GM12878 (cell line): Measurements from ENCODE around the gene MYLK3. TPM values are rescaled to one million over a fixed set of nuclear protein-coding genes. Genes with fewer than 3 reads are reported as not detected.

Experiments used
- ATF2 ChIP-seq: IDR thresholded peaks from 2 replicates; pipeline ENCODE4 v1.6.1; 2012; ENCODE audit warnings: low read length, inconsistent platforms
- BCL3 ChIP-seq: IDR thresholded peaks from 2 replicates; pipeline ENCODE4 v1.6.1; 2011; ENCODE audit warnings: borderline replicate concordance, low read depth, mild to moderate bottlenecking, moderate library complexity, low read length; ENCODE audit not compliant: insufficient read depth, poor library complexity, severe bottlenecking
- BMI1 ChIP-seq: fragments of 450-650 bp; IDR thresholded peaks from 2 replicates; pipeline ENCODE4 v1.6.1; 2016; ENCODE audit warnings: mild to moderate bottlenecking, moderate library complexity, borderline replicate concordance
- CEBPZ ChIP-seq: fragments of 150-350 bp; IDR thresholded peaks from 2 replicates; pipeline ENCODE4 v1.6.1; 2016; ENCODE audit warnings: low read depth, low read length
- CHD2 ChIP-seq: IDR thresholded peaks from 2 replicates; pipeline ENCODE4 v1.6.1; 2011; ENCODE audit warnings: low read depth, low read length, improper control_type of control experiment, borderline replicate concordance
- CREM ChIP-seq: IDR thresholded peaks from 2 replicates; pipeline ENCODE4 v1.6.1; 2014; ENCODE audit warnings: antibody characterized with exemption, low read depth
- EP300 ChIP-seq, 2 experiments: fragments of 150-350 bp in 1 of 2; IDR thresholded peaks; 2 replicates each; pipeline ENCODE4 v1.6.1; 2011 to 2012; ENCODE audit warnings: low read depth in 2 of 2, low read length in 2 of 2, borderline replicate concordance in 1 of 2, improper control_type of control experiment in 1 of 2, inconsistent platforms in 1 of 2; ENCODE audit not compliant: control insufficient read depth in 1 of 2
- ETV6 ChIP-seq, 2 experiments: fragments of 450-650 bp in 1 of 2; IDR thresholded peaks in 1 of 2; conservative IDR thresholded peaks in 1 of 2; 2 replicates each; pipeline ENCODE4 v1.6.1; 2014; ENCODE audit warnings: antibody characterized with exemption in 1 of 2, borderline replicate concordance in 1 of 2, low read depth in 1 of 2, mild to moderate bottlenecking in 1 of 2, moderate library complexity in 1 of 2
- HDGF ChIP-seq: fragments of 450-650 bp; IDR thresholded peaks from 2 replicates; pipeline ENCODE4 v1.6.1; 2016; ENCODE audit warnings: antibody characterized with exemption
- IKZF2 ChIP-seq, 2 experiments: fragments of 450-650 bp; IDR thresholded peaks; 2 replicates each; pipeline ENCODE4 v1.6.1; 2017; ENCODE audit warnings: mild to moderate bottlenecking in 2 of 2, moderate library complexity in 2 of 2
- LARP7 ChIP-seq: fragments of 450-650 bp; IDR thresholded peaks from 2 replicates; pipeline ENCODE4 v1.6.1; 2017; ENCODE audit warnings: mild to moderate bottlenecking
- NBN ChIP-seq: fragments of 450-650 bp; IDR thresholded peaks from 2 replicates; pipeline ENCODE4 v1.6.1; 2016
- NFIC ChIP-seq: IDR thresholded peaks from 2 replicates; pipeline ENCODE4 v1.6.1; 2012; ENCODE audit warnings: low read depth, mild to moderate bottlenecking, inconsistent platforms, low read length, moderate library complexity
- PAX5 ChIP-seq: IDR thresholded peaks from 2 replicates; pipeline ENCODE4 v1.6.1; 2011; ENCODE audit warnings: low read depth, low read length, borderline replicate concordance
- RCOR1 ChIP-seq: conservative IDR thresholded peaks from 2 replicates; pipeline ENCODE4 v1.6.1; 2012; ENCODE audit warnings: low read depth, low read length, improper control_type of control experiment
- RELA ChIP-seq: fragments of 450-650 bp; IDR thresholded peaks from 2 replicates; pipeline ENCODE4 v1.8.0; 2014; ENCODE audit warnings: borderline replicate concordance; ENCODE audit not compliant: partially characterized antibody
- RELB ChIP-seq: fragments of 450-650 bp; IDR thresholded peaks from 2 replicates; pipeline ENCODE4 v1.6.1; 2017; ENCODE audit warnings: low read depth, mild to moderate bottlenecking, moderate library complexity
- USF1 ChIP-seq: IDR thresholded peaks from 2 replicates; pipeline ENCODE4 v1.6.1; 2011; ENCODE audit warnings: borderline replicate concordance, low read depth, mild to moderate bottlenecking, moderate library complexity, mixed read lengths, low read length; ENCODE audit not compliant: insufficient read depth; ENCODE audit errors: extremely low read length
- ZBED1 ChIP-seq: IDR thresholded peaks from 2 replicates; pipeline ENCODE4 v1.6.1; 2016; ENCODE audit warnings: borderline replicate concordance
- ZNF207 ChIP-seq: fragments of 450-650 bp; IDR thresholded peaks from 2 replicates; pipeline ENCODE4 v1.6.1; 2014; ENCODE audit warnings: antibody characterized with exemption, mild to moderate bottlenecking, borderline replicate concordance
- ZNF217 ChIP-seq: fragments of 450-650 bp; IDR thresholded peaks from 2 replicates; pipeline ENCODE4 v1.6.1; 2017; ENCODE audit warnings: antibody characterized with exemption, mild to moderate bottlenecking
- ZNF274 ChIP-seq: IDR thresholded peaks from one replicate; pipeline ENCODE4 v1.8.0; 2011; ENCODE audit not compliant: insufficient read length, insufficient read depth
- polyA plus RNA-seq, 11 experiments: library from polyadenylated mRNA; depleted of rRNA in 4 of 11; unstranded in 6 of 11; stranded (reverse) in 5 of 11; fragments of >200 nt; fragmentation: Nextera tagmentation in 4 of 11; fragmentation: Illumina TruSeq in 1 of 11; extraction: Ambion mirVana in 4 of 11; extraction: Trizol in 1 of 11; gene quantifications; 1 replicate in 1 of 11; 2 replicates in 10 of 11; pipeline versions ENCODE4 v1.2.1 to v1.2.3, GENCODE V29; 2011 to 2016; ENCODE audit warnings: inconsistent platforms in 2 of 11, missing spikeins in 2 of 11, low read depth in 1 of 11
- total RNA-seq, 4 experiments: library from RNA; depleted of rRNA in 3 of 4; stranded (reverse); fragments of >200 nt in 3 of 4; fragmentation: Illumina TruSeq in 1 of 4; extraction: Trizol in 1 of 4; gene quantifications; 2 replicates each; pipeline versions ENCODE4 v1.2.1 to v1.2.3, GENCODE V29; 2013 to 2021

The MYLK3 gene
- total and polyA plus RNA-seq, 10 of the 15 experiments (the other 5 are each of a cell fraction or from before 2014, with no cell fraction given), result 0.02 to 0.46 (median 0.17) TPM

- no peak for TF ChIP-seq BCL3
- no peak for TF ChIP-seq ZNF274
- TF ChIP-seq CHD2, result no peak
- TF ChIP-seq ZNF207, result no peak
- TF ChIP-seq ETV6 (conservative IDR thresholded peaks at IDR 0.05 in 1 of 2, IDR thresholded peaks at IDR 0.05 in 1 of 2; ENCODE audit: borderline replicate concordance in 1 of 2, low read depth in 1 of 2), result peak in 1 of 2 experiments; percentile 29; a peak in 1 of 4 replicates
- TF ChIP-seq CREM, result peak; percentile 54; the same call in 1 of the 2 replicates
- no peak for TF ChIP-seq LARP7
- TF ChIP-seq ZNF217, result no peak
- peak; percentile 89 for TF ChIP-seq NFIC
- TF ChIP-seq USF1, result no peak
- TF ChIP-seq IKZF2 (IDR thresholded peaks at IDR 0.05), result peak; percentile 16 to 59; a peak in 3 of 4 replicates
- TF ChIP-seq ZBED1, result 0 out of 2 replicates have a peak, but pooled peaks have one; percentile 53
- TF ChIP-seq PAX5, result no peak
- peak; percentile 70 for TF ChIP-seq ATF2
- no peak for TF ChIP-seq CEBPZ
- TF ChIP-seq EP300 (IDR thresholded peaks at IDR 0.05; ENCODE audit: borderline replicate concordance in 1 of 2, control insufficient read depth in 1 of 2, low read depth in 2 of 2, low read length in 2 of 2), result no peak; a peak in 1 of 4 replicates
- TF ChIP-seq RELB, result 0 out of 2 replicates have a peak, but pooled peaks have one; percentile 31
- TF ChIP-seq RCOR1, result no peak
- no peak for TF ChIP-seq NBN
- TF ChIP-seq HDGF, result no peak
- TF ChIP-seq BMI1, result no peak
- TF ChIP-seq RELA, result no peak
These were observed 35.7 kb upstream of the MYLK3 start (continued) for GRCh38 chr16:46783800-46784199.
